Adrenal gland (tissue), 5 donors: ENCODE measurements around the gene POLR1B.
"Not testable (repeated sequence)": the region's sequence is repeated elsewhere in the genome, so short reads cannot be mapped to it uniquely, and the experiment has no call there.

Experiments used
- CTCF ChIP-seq, 6 experiments: fragments of 450-650 bp in 4 of 6; fragments of 200-600 bp in 2 of 6; sonication (generic) in 1 of 6; IDR thresholded peaks; 1 replicate in 5 of 6; 2 replicates in 1 of 6; pipeline versions ENCODE4 v1.5.1 to v1.8.0; 2016 to 2021; ENCODE audit warnings: antibody characterized with exemption in 6 of 6, mild to moderate bottlenecking in 2 of 6, moderate library complexity in 1 of 6
- POLR2A ChIP-seq, 2 donors: fragments of 450-650 bp; IDR thresholded peaks; one replicate each; pipeline ENCODE4 v1.6.1; 2017; ENCODE audit warnings: antibody characterized with exemption in 2 of 2, mild to moderate bottlenecking in 2 of 2, moderate library complexity in 1 of 2
- donor health status: DM: no; HTN: no; CAD: no.

- TF ChIP-seq CTCF, POLR2A (IDR thresholded peaks at IDR 0.05): not testable (repeated sequence)
These were observed 46.4 kb upstream of the POLR1B start for GRCh38 chr2:112495878-112496277.
